NCI-H187 (cell line): ENCODE measurements around the gene GARIN3.

Source experiments
- DNase-seq, 2 experiments: peaks; one replicate each; lab custom pipeline; 2025; lab: John Stamatoyannopoulos, UW

The GARIN3 gene

GRCh38 chr5:157143127-157143971, 22.7 kb downstream of the GARIN3 start:
- DNase-seq: peak in 1 of 2 experiments; percentile 78

- DNase-seq: peak; percentile 78 to 94
Observed at GRCh38 chr5:157142317-157143126, 23.5 kb downstream of the GARIN3 start, which contains the start of gene MED7. Gene MED7, minus strand, starts transcription at chr5:157142865. Its CDS starts 3,434 bp downstream, at chr5:157139431.

GRCh38 chr5:157137691-157138090, 28.4 kb downstream of the GARIN3 start:
- DNase-seq: no peak

GRCh38 chr5:157132281-157132612, 33.8 kb downstream of the GARIN3 start:
- DNase-seq: no peak

- DNase-seq: no peak
Observed at GRCh38 chr5:157130925-157131324, 35.1 kb downstream of the GARIN3 start.

GRCh38 chr5:157121709-157122108, 44.4 kb downstream of the GARIN3 start:
- no peak for DNase-seq

GRCh38 chr5:157120102-157120501, 46.0 kb downstream of the GARIN3 start:
- DNase-seq: no peak

GRCh38 chr5:157116483-157116954, 49.5 kb downstream of the GARIN3 start:
- DNase-seq: no peak

- DNase-seq: no peak
Observed at GRCh38 chr5:157115502-157115901, 50.6 kb downstream of the GARIN3 start.

GRCh38 chr5:157115012-157115411, 51.1 kb downstream of the GARIN3 start:
- DNase-seq: no peak

- no peak for DNase-seq
Observed at GRCh38 chr5:157113002-157113401, 53.1 kb downstream of the GARIN3 start.
